Ishikawa (cell line): ENCODE measurements around the gene RASSF7.

Experiments
- CEBPB ChIP-seq: IDR thresholded peaks from 2 replicates; pipeline ENCODE4 v1.6.1; 2012
- CREB1 ChIP-seq: IDR thresholded peaks from 2 replicates; pipeline ENCODE4 v1.6.1; 2012; ENCODE audit warnings: low read depth
- EGR1 ChIP-seq: IDR thresholded peaks from 2 replicates; pipeline ENCODE4 v1.6.1; 2012
- EP300 ChIP-seq: IDR thresholded peaks from 2 replicates; pipeline ENCODE4 v1.6.1; 2012; ENCODE audit warnings: borderline replicate concordance
- FOXM1 ChIP-seq: IDR thresholded peaks from 2 replicates; pipeline ENCODE4 v1.6.1; 2012; ENCODE audit warnings: low read depth, borderline replicate concordance
- MAX ChIP-seq: IDR thresholded peaks from 2 replicates; pipeline ENCODE4 v1.6.1; 2012
- NFIC ChIP-seq: IDR thresholded peaks from 2 replicates; pipeline ENCODE4 v1.6.1; 2012
- RAD21 ChIP-seq: IDR thresholded peaks from 2 replicates; pipeline ENCODE4 v1.6.1; 2012; ENCODE audit warnings: low read depth
- REST ChIP-seq: IDR thresholded peaks from 2 replicates; pipeline ENCODE4 v1.6.1; 2012; ENCODE audit warnings: low read depth, mild to moderate bottlenecking
- TAF1 ChIP-seq: IDR thresholded peaks from 2 replicates; pipeline ENCODE4 v1.6.1; 2012; ENCODE audit warnings: low read depth, mild to moderate bottlenecking
- TCF12 ChIP-seq: IDR thresholded peaks from 2 replicates; pipeline ENCODE4 v1.6.1; 2012; ENCODE audit warnings: low read depth
- TEAD4 ChIP-seq: IDR thresholded peaks from 2 replicates; pipeline ENCODE4 v1.6.1; 2012
- USF1 ChIP-seq: IDR thresholded peaks from 2 replicates; pipeline ENCODE4 v1.6.1; 2012
- YY1 ChIP-seq: IDR thresholded peaks from 2 replicates; pipeline ENCODE4 v1.6.1; 2012; ENCODE audit warnings: low read depth
- ZBTB7A ChIP-seq: IDR thresholded peaks from 2 replicates; pipeline ENCODE4 v1.6.1; 2012; ENCODE audit warnings: low read depth

The RASSF7 gene

GRCh38 chr11:532986-533585, 27.7 kb upstream of the RASSF7 start:
- TF ChIP-seq CEBPB (no peak), USF1 (no peak), REST (no peak), TCF12 (no peak), EP300 (no peak), TEAD4 (no peak), CREB1 (no peak), NFIC (no peak), YY1 (no peak), ZBTB7A (no peak), MAX (no peak)

GRCh38 chr11:533586-534395, 27.0 kb upstream of the RASSF7 start:
- TF ChIP-seq MAX: no peak
- no peak for TF ChIP-seq EP300
- TF ChIP-seq REST: no peak
- TF ChIP-seq USF1: no peak
- no peak for TF ChIP-seq CEBPB

- TF ChIP-seq REST (no peak), FOXM1 (no peak), MAX (peak; percentile 28; the same call in 1 of the 2 replicates), CEBPB (no peak)
Measured at GRCh38 chr11:534396-535209, 26.2 kb upstream of the RASSF7 start.

GRCh38 chr11:535210-535518, 25.6 kb upstream of the RASSF7 start:
- no peak for TF ChIP-seq EGR1
- no peak for TF ChIP-seq EP300
- no peak for TF ChIP-seq YY1
- no peak for TF ChIP-seq MAX
- TF ChIP-seq USF1: no peak
- TF ChIP-seq CREB1: no peak
- TF ChIP-seq NFIC: no peak
- TF ChIP-seq TEAD4: no peak
- no peak for TF ChIP-seq REST
- TF ChIP-seq FOXM1: no peak
- TF ChIP-seq RAD21: no peak
- no peak for TF ChIP-seq CEBPB
- TF ChIP-seq ZBTB7A: no peak
- TF ChIP-seq TAF1: no peak
- no peak for TF ChIP-seq TCF12
